HepG2 (cell line): ENCODE data around the gene CYP19A1. TPM values are rescaled to one million over a fixed set of nuclear protein-coding genes. Genes with fewer than 3 reads are reported as not detected.
A peak's percentile ranks its signal among the peaks of the same experiment; 100 is the strongest.

Experiments used
- ATAC-seq: fragments of 200-7000 bp; cut with Tn5 transposase; 3 replicates; pipeline ENCODE4 v1.9.1; 2020; ENCODE audit warnings: mild to moderate bottlenecking, moderate library complexity
- Bru-seq: library from RNA; stranded (reverse); fragments of 400-500 nt; gene quantifications from one replicate; lab custom pipeline; 2021; lab: Mats Ljungman, UMichigan
- BruChase-seq, 2 experiments: library from RNA; stranded (reverse); fragments of 400-500 nt; gene quantifications; one replicate each; lab custom pipeline; 2021; lab: Mats Ljungman, UMichigan
- BruUV-seq: library from RNA; stranded (reverse); fragments of 400-500 nt; replicated peaks from 2 replicates; lab custom pipeline; 2021; lab: Mats Ljungman, UMichigan
- CTCF ChIA-PET: fragments of 300-600 bp; formaldehyde crosslinking; extraction: SDS; loops from one replicate; lab custom pipeline; 2021; ENCODE audit warnings: low total read pairs, inconsistent platforms, low intra/inter-chr PET ratio; lab: Yijun Ruan, JAX
- POLR2A ChIA-PET: fragments of 350-600 bp; sonication (Branson Sonifier 250); formaldehyde crosslinking; loops from one replicate; lab custom pipeline; 2020; ENCODE audit warnings: antibody characterized with exemption, inconsistent platforms; lab: Yijun Ruan, JAX
- DNase-seq: peaks from one replicate; pipeline ENCODE4 v3.0.0-alpha.2; 2015; ENCODE audit warnings: low spot score
- FAIRE-seq: peaks from 3 replicates; lab custom pipeline; 2011; peaks lifted over from hg19 to GRCh38; lab: Jason Lieb, UNC
- H2AFZ ChIP-seq: one replicate; pipeline ENCODE4 v1.6.1; 2011; ENCODE audit warnings: low read length, inconsistent platforms
- H3K27ac ChIP-seq: fragments of 300-600 bp; 3 replicates; pipeline ENCODE4 v1.8.0; 2011; ENCODE audit warnings: mixed run types, mild to moderate bottlenecking, mixed read lengths, low read length, inconsistent platforms; ENCODE audit not compliant: insufficient read depth; ENCODE audit errors: extremely low read length
- H3K27me3 ChIP-seq, 2 experiments: fragments of 200-600 bp in 1 of 2; 2 replicates in 1 of 2; 3 replicates in 1 of 2; pipeline versions ENCODE4 v1.6.0 to v1.8.0; 2011; ENCODE audit warnings: low read length in 2 of 2, mild to moderate bottlenecking in 2 of 2, moderate library complexity in 2 of 2, inconsistent platforms in 1 of 2; ENCODE audit not compliant: insufficient read depth in 2 of 2, control insufficient read depth in 1 of 2
- H3K36me3 ChIP-seq, 2 experiments: fragments of 200-600 bp in 1 of 2; replicated peaks in 1 of 2; 2 replicates in 1 of 2; 3 replicates in 1 of 2; pipeline versions ENCODE4 v1.5.1 to v1.8.0; 2011; ENCODE audit warnings: low read length in 2 of 2, inconsistent platforms in 1 of 2; ENCODE audit not compliant: insufficient read depth in 2 of 2, control insufficient read depth in 1 of 2
- H3K4me1 ChIP-seq: 2 replicates; pipeline ENCODE4 v1.5.1; 2012; ENCODE audit warnings: low read length, inconsistent platforms; ENCODE audit not compliant: insufficient read depth
- H3K4me2 ChIP-seq: 2 replicates; pipeline ENCODE4 v1.6.0; 2011; ENCODE audit warnings: low read depth, low read length, inconsistent platforms
- H3K4me3 ChIP-seq, 3 experiments: fragments of 200-600 bp in 1 of 3; sonication (generic), shearing (Covaris generic) in 1 of 3; replicated peaks in 1 of 3; 2 replicates each; pipeline ENCODE4 v1.5.1; 2011 to 2016; ENCODE audit warnings: low read length in 3 of 3, inconsistent platforms in 2 of 3, low read depth in 2 of 3, mild to moderate bottlenecking in 2 of 3, control low read depth in 1 of 3, mixed read lengths in 1 of 3; ENCODE audit not compliant: insufficient read depth in 1 of 3
- H3K79me2 ChIP-seq: one replicate; pipeline ENCODE4 v1.6.1; 2011; ENCODE audit warnings: low read length, inconsistent platforms; ENCODE audit not compliant: insufficient read depth
- H3K9ac ChIP-seq: 2 replicates; pipeline ENCODE4 v1.6.0; 2011; ENCODE audit warnings: mild to moderate bottlenecking, low read depth, low read length, inconsistent platforms; ENCODE audit not compliant: insufficient read depth
- H3K9me3 ChIP-seq: 2 replicates; pipeline ENCODE4 v1.5.1; 2012; ENCODE audit warnings: mild to moderate bottlenecking, low read length
- H4K20me1 ChIP-seq: 2 replicates; pipeline ENCODE4 v1.6.0; 2011; ENCODE audit warnings: inconsistent platforms, mild to moderate bottlenecking, low read length, moderate library complexity; ENCODE audit not compliant: insufficient read depth
- ASH2L ChIP-seq: fragments of 300-600, 200-600 bp; sonication (generic); IDR thresholded peaks from 2 replicates; pipeline ENCODE4 v1.7.0; 2017; ENCODE audit warnings: low read depth, mild to moderate bottlenecking, moderate library complexity, mixed read lengths, low read length; ENCODE audit not compliant: insufficient read length
- ATF3 ChIP-seq: sonication (generic); formaldehyde crosslinking; IDR thresholded peaks from 2 replicates; pipeline ENCODE4 v1.4.0; 2020; ENCODE audit warnings: missing genetic modification reagents
- HMGA1 ChIP-seq: sonication (generic); formaldehyde crosslinking; conservative IDR thresholded peaks from 2 replicates; pipeline ENCODE4 v1.4.0; 2020; ENCODE audit warnings: missing genetic modification reagents
- MTERF4 ChIP-seq: sonication (generic); formaldehyde crosslinking; IDR thresholded peaks from 2 replicates; pipeline ENCODE4 v1.8.0; 2023; ENCODE audit warnings: mild to moderate bottlenecking, missing genetic modification reagents
- NFYB ChIP-seq: sonication (generic); formaldehyde crosslinking; IDR thresholded peaks from 2 replicates; pipeline ENCODE4 v1.4.0; 2020; ENCODE audit warnings: missing genetic modification reagents
- POLR2AphosphoS5 ChIP-seq: IDR thresholded peaks from 2 replicates; pipeline ENCODE4 v1.6.1; 2012; ENCODE audit warnings: low read depth, low read length
- PREB ChIP-seq: sonication (generic); formaldehyde crosslinking; IDR thresholded peaks from 2 replicates; pipeline ENCODE4 v1.4.0; 2020; ENCODE audit warnings: missing genetic modification reagents
- SMARCE1 ChIP-seq: fragments of 450-650 bp; IDR thresholded peaks from 2 replicates; pipeline ENCODE4 v1.6.1; 2017; ENCODE audit warnings: borderline replicate concordance
- SNRNP70 ChIP-seq: fragments of 200-400 bp; formaldehyde crosslinking; IDR thresholded peaks from 2 replicates; pipeline ENCODE4 v1.6.1; 2017; ENCODE audit warnings: mild to moderate bottlenecking, low read depth, low read length, moderate library complexity
- SP4 ChIP-seq: sonication (generic); formaldehyde crosslinking; IDR thresholded peaks from 2 replicates; pipeline ENCODE4 v1.8.1; 2023; ENCODE audit warnings: mild to moderate bottlenecking, missing genetic modification reagents
- ZFP37 ChIP-seq: sonication (generic); formaldehyde crosslinking; IDR thresholded peaks from 2 replicates; pipeline ENCODE4 v1.4.0; 2020; ENCODE audit warnings: missing genetic modification reagents, borderline replicate concordance
- ZNF282 ChIP-seq: fragments of 450-650 bp; IDR thresholded peaks from 2 replicates; pipeline ENCODE4 v1.6.1; 2018; ENCODE audit not compliant: partially characterized antibody
- ZNF549 ChIP-seq: sonication (generic); formaldehyde crosslinking; IDR thresholded peaks from 2 replicates; pipeline ENCODE4 v1.5.0; 2020; ENCODE audit warnings: missing genetic modification reagents
- WGBS: methylation state at CpG from one replicate; pipeline ENCODE4 v1.1.6; 2017; ENCODE audit warnings: low lambda C conversion rate; 5-methylcytosine and 5-hydroxymethylcytosine counted together
- in situ Hi-C: cut with HindIII; loops from 2 replicates; pipeline ENCODE4 v1.10.0; 2017; ENCODE audit warnings: low pct_unique_long_range_greater_than_20kb; ENCODE audit not compliant: extremely low pct_ligation_motif_present
- intact Hi-C: fragments of 100-400 bp; cut with micrococcal nuclease; formaldehyde crosslinking; loops from one replicate; pipeline ENCODE4 v1.10.0; 2022; ENCODE audit not compliant: unreplicated experiment
- long read RNA-seq, 2 experiments: library from RNA in 1 of 2; library from polyadenylated mRNA in 1 of 2; stranded (forward) in 1 of 2; unstranded in 1 of 2; transcript quantifications; one replicate each; pipeline ENCODE4 v2.0.0, GENCODE V29; 2019 to 2022
- polyA minus RNA-seq, 3 experiments: library from RNA; depleted of rRNA, polyadenylated mRNA; stranded (reverse); fragments of >200 nt; gene quantifications; 2 replicates each; pipeline ENCODE4 v1.2.3, GENCODE V29; 2011; ENCODE audit warnings: low replicate concordance in 1 of 3
- polyA plus RNA-seq, 8 experiments: library from polyadenylated mRNA; depleted of rRNA in 3 of 8; stranded (reverse) in 7 of 8; unstranded in 1 of 8; fragments of >200 nt; fragmentation: Illumina TruSeq in 4 of 8; extraction: Trizol in 4 of 8; gene quantifications; 2 replicates each; pipeline versions ENCODE4 v1.2.1 to v1.2.3, GENCODE V29; 2011 to 2016; ENCODE audit warnings: low read depth in 4 of 8, missing spikeins in 1 of 8, mixed read lengths in 1 of 8; ENCODE audit not compliant: insufficient read depth in 1 of 8
- total RNA-seq, 5 experiments: library from RNA; depleted of rRNA; stranded (reverse); fragments of >200 nt; fragmentation: Illumina TruSeq; extraction: Trizol; gene quantifications; 2 replicates each; pipeline ENCODE4 v1.2.3, GENCODE V29; 2016; ENCODE audit warnings: low read depth in 1 of 5

Gene CYP19A1
- 9.1 and 10.9 TPM in 2 replicates for total RNA-seq (2016; rRNA removed; fragmentation: Illumina TruSeq; extraction: Trizol)
- total RNA-seq (2016; cell fraction: cytosol; rRNA removed; fragmentation: Illumina TruSeq; extraction: Trizol; ENCODE audit: low read depth), result 1.5 and 2.4 TPM in 2 replicates
- 9.6 and 9.7 TPM in 2 replicates for total RNA-seq (2016; cell fraction: insoluble cytoplasmic fraction; rRNA removed; fragmentation: Illumina TruSeq; extraction: Trizol)
- 6.7 and 9.2 TPM in 2 replicates for total RNA-seq (2016; cell fraction: membrane; rRNA removed; fragmentation: Illumina TruSeq; extraction: Trizol)
- total RNA-seq (2016; cell fraction: nucleus; rRNA removed; fragmentation: Illumina TruSeq; extraction: Trizol), result 13.6 and 15.6 TPM in 2 replicates
- 23.0 and 23.9 TPM in 2 replicates for polyA plus RNA-seq (2011; rRNA removed)
- 28.9 and 50.2 TPM in 2 replicates for polyA plus RNA-seq (2011; cell fraction: cytosol; rRNA removed)
- polyA plus RNA-seq (2011; cell fraction: nucleus; rRNA removed), result 15.5 and 19.9 TPM in 2 replicates
- 25.6 and 28.5 TPM in 2 replicates for polyA plus RNA-seq (2012)
- 2.6 and 3.1 TPM in 2 replicates for polyA plus RNA-seq (2016; cell fraction: cytosol; fragmentation: Illumina TruSeq; extraction: Trizol; ENCODE audit: low read depth)
- 4.9 and 8.2 TPM in 2 replicates for polyA plus RNA-seq (2016; cell fraction: insoluble cytoplasmic fraction; fragmentation: Illumina TruSeq; extraction: Trizol; ENCODE audit: low read depth)
- polyA plus RNA-seq (2016; cell fraction: membrane; fragmentation: Illumina TruSeq; extraction: Trizol; ENCODE audit: low read depth), result 2.7 and 2.9 TPM in 2 replicates
- polyA plus RNA-seq (2016; cell fraction: nucleus; fragmentation: Illumina TruSeq; extraction: Trizol; ENCODE audit: insufficient read depth, low read depth), result 8.2 and 8.3 TPM in 2 replicates
- 67.8 TPM in 1 of 2 replicates, not detected in the other for polyA minus RNA-seq (2011; rRNA and poly(A)+ RNA removed; ENCODE audit: low replicate concordance)
- polyA minus RNA-seq (2011; cell fraction: cytosol; rRNA and poly(A)+ RNA removed), result 24.8 and 37.2 TPM in 2 replicates
- polyA minus RNA-seq (2011; cell fraction: nucleus; rRNA and poly(A)+ RNA removed), result 31.2 and 42.5 TPM in 2 replicates
- Bru-seq, nascent RNA, result percentile 37 among the genes with signal in this experiment
- BruChase-seq, experiment 1, labeled RNA remaining after a 6-hour chase, result percentile 29 among the genes with signal in this experiment
- BruChase-seq, experiment 2, labeled RNA remaining after a 2-hour chase, result percentile 34 among the genes with signal in this experiment
- long read RNA-seq, experiment 1, partial matches to known transcripts, result 3 of 8 reads
- long read RNA-seq, experiment 1, other reads (novel, unspliced or antisense), result 5 of 8 reads
- long read RNA-seq, experiment 2, partial matches to known transcripts, result 0 of 3 reads
- long read RNA-seq, experiment 2, other reads (novel, unspliced or antisense), result 3 of 3 reads

- in situ Hi-C loops, result no loop called here
- FAIRE-seq, result no peak
- 63% methylated on average over 6 of the region's 6 CpGs for WGBS
Observed at GRCh38 chr15:51338496-51338895, at the start of gene CYP19A1. CYP19A1 (minus strand) TSS chr15:51338596; CDS start chr15:51242912, 95,684 bp downstream.

More at GRCh38 chr15:51338496-51338895, at the start of gene CYP19A1:
- H3K27ac ChIP-seq, result no peak within 1 kb of the TSS
- DNase-seq (no peak), ATAC-seq (no peak)
- ChIA-PET CTCF (no interaction called here), POLR2A (no interaction called here)
- H3K79me2 ChIP-seq, result no peaks in the 10 kb centered on the region
- no TSS peak for BruUV-seq
- intact Hi-C loops, result no loop called here
- TF ChIP-seq MTERF4 (no peak), ZFP37 (CRISPR knock-in tag) (no peak), SP4 (CRISPR knock-in tag) (no peak), ZNF282 (no peak), SNRNP70 (no peak), POLR2AphosphoS5 (no peak), SMARCE1 (no peak), ATF3 (no peak), ASH2L (no peak), ZNF549 (CRISPR knock-in tag) (no peak), NFYB (CRISPR knock-in tag) (no peak), PREB (no peak), HMGA1 (CRISPR knock-in tag) (no peak)
- H3K9ac ChIP-seq, result no peak within 1 kb of the TSS
- no peaks in the 10 kb centered on the region for H3K9me3 ChIP-seq
- H3K4me3 ChIP-seq, result no peak within 1 kb of the TSS
- no peak within 1 kb of the TSS for H3K4me2 ChIP-seq
- peaks cover 5 to 31% of the 10 kb centered on the region in 2 experiments; a peak in 3 of 5 replicates for H3K27me3 ChIP-seq
- H3K36me3 ChIP-seq, result no peaks in the 10 kb centered on the region
- H2AFZ ChIP-seq, result no peak within 1 kb of the TSS
- no peaks in the 10 kb centered on the region for H4K20me1 ChIP-seq
- peaks cover 16% of the 10 kb centered on the region for H3K4me1 ChIP-seq
